GM19025 (cell line): ENCODE measurements around the gene FAM170B.

Experiments
- ATAC-seq: cut with Tn5 transposase; IDR thresholded peaks from one replicate; pipeline ENCODE4 v1.9.1; 2021; ENCODE audit warnings: mild to moderate bottlenecking, low read depth, moderate library complexity; ENCODE audit not compliant: unreplicated experiment

Gene FAM170B

DNA sequence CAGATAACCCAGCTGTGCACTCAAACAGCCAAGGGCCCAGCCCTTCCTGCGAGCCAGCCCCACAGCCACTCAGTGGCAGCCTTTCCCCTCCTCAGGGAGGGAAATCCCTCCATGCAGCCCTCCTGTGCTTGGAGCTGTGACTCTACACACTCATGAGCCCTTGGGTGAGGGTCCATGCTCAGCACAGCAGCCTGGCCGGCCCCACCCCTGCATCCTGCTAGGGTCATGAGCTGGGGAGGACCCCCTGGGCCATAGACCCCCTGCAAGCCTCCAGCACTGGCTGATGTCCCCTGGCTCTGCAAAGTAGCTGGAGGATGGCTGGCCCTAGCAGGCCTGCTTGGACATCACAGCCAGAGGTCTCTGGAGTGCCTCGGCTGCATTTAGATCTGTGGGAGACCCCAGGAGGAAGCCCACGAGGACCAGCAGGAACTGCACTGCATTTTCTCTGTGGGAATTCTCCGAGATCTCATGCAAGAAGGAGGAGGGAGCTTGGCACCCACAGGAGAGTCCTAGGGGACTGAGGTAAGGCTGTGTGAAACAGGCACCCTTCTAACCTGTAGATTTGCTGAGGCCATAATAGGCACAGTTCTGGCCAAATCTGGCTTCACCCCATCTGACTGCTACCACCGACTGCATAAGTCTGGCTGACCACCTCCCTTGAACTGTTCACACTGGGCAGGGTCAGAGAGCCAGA is 37.0 kb upstream of the FAM170B start:
- no peak for ATAC-seq

DNA sequence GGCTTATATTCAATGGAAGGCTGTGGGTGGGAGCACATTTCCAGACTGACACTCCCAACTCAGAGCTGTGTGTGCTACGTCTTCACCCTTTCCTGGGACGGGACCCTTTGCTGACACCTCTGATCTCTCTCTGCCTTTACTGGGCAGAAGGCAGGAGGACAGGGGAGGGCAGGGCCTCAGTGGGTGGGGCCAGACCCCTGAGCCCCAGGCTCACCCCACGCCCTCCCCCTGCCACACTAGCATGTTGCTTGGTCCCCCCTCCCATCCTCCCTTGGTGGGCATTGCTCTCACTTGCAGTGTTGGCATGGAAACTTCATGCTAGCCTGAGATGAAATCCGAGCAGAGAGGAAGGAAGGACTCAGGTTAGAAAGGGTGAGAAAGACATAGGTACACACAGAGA is 36.0 kb upstream of the FAM170B start:
- no peak for ATAC-seq

DNA sequence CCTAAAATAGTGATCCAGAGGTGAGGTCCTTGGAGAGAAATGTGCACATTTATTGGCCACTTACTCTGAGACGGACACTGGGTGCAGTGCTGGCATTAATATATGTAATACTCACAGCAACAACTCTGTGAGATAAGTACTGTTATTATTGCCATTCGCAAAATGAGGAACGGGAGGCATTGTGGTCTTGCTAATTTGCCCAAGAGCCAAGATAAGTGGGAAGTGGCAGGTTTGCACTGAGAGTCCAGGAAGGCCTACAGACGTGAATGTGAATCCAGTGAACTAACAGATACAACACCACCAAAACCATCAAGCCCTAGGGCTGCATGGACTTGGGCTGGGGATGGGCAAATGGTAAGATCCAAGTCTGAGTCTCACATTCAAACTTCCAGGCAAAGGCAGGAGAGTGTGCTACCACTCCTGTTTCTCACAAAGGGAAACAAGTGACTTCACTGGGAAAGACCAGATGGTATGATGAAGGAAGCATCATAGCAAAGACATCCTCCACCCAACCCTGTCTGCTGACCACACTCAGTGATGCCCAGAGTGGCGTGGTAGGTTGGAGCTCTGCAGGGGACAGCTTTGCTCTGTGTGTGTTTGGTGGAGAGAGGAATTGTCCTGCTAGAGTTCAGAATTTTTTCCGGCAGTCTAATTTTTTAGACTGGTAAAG is 35.1 kb upstream of the FAM170B start:
- ATAC-seq: no peak

DNA sequence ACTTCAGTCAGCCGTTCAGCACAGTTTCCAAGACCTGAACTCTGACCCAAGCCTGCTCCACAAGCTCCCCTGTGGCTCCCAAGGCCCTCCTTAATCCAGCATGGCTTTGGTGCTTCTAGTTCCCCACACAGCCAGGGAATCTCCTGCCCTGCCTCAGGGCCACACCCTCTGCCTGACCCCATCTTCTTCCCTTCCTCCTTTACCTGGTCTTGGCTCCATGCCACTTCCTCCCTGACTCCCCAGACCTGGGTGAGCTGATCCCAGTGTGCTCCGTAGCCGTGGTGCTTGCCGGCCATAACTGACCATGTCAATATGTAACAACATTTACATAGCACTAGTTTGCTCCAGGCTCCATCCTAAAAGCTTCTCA is 34.3 kb upstream of the FAM170B start:
- no peak for ATAC-seq

DNA sequence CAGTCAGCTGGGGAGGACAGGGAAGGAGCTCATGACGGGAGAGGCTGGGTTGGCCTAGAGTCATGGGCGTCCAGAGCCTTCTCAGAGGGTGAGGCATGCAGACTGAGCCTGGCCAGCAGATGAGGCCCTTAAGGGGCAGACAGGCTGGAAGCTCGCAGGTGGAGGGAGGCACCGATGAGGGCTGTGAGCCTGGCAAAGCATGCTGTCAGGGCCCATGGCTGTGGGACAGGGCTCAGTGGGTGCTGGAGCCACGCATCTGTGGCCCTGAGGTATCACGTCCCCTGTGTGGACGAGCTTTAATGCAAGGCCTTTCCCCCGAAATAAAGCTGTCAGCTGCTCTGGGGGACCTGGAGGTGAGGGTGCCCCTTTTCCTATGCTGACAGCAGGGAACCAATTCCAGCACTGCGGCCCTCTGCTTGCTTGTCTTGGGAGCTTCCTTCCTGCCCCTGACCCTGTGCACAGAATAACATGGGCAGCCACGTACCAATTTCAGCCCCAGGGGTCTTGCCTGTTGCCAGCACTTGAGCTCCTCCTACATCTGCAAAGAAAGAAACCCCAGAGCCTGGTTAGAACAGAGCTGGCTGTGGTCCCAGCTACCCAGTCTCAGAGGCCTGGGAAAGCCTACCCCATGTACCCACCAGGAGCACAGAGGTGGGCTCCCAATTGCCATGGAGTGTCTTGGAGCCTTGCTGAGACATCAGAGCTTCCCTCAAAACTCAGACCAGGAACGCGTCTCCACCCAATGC is 33.8 kb upstream of the FAM170B start:
- ATAC-seq: no peak

DNA sequence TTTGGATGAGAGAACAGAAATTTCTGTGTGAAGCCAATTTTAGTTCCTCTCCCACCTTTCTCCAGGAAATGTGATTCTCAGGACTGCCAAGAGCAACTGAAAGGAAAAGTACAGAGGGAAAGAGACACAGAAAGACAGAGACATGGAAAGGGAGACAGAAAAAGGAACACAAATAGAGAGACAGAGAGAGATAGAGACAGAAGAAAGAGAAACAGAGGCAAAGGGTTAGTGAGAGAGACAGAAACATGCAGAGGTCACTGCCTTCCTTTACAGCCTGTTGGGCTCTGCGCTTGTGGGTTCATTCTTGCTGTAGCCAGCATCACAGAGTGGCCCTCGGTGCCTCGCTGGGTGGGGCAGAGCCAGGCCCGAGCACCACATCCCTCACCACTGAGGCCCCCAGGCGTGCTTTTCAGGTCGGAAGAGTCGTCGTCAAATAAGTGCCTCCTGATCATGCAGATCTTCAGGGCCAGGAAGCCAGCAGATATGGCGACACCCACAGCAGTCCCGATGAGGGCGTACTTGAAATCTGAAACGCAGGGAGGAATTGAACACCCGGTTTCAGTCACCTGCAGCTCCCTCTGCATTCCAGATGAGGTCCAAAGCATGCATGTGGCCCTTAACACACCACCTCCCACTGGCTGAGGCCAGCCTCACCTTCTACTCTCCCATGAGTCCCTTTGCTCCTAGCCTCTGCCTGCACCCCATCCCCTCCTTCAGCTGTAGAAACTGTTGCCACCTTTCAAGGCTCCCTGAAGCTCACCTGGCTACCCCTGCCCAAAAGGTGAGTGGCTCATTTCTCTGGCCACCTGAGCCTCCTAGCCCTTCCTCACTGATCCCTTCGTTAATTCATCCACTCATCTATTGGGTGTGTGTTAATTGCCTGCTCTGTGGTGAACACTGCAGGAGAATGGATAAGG is 32.9 kb upstream of the FAM170B start:
- no peak for ATAC-seq

DNA sequence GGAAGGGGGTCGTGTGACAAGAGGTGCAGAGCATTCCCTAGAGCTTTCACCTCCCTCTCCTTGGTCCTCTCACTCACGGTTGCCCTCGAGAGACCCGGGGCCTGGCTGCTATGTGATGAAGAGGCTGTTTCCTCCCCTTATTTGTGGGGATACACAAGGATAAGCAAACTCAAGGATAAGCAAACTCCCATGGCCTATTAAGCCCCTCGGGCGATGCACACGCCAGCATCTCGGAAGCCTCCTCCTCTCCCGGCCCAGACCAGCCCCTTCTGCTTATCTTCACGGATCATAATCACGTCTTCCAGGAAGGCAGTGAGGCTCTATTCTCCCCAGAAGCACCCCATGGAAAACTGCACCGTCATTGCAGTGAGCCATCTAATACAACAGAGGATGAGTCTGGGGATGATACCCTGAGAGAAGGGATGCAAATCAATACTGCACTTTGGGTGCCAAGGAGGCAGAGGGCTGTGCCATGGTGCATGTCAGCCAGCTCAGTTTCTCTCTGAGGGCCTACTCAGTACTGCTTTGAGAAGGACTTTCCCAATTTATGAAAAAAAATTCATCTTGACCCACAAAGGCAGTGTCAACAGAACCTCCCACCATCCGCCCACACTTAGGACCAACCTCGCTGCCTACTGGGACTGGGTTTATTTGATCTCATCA is 32.1 kb upstream of the FAM170B start:
- no peak for ATAC-seq

DNA sequence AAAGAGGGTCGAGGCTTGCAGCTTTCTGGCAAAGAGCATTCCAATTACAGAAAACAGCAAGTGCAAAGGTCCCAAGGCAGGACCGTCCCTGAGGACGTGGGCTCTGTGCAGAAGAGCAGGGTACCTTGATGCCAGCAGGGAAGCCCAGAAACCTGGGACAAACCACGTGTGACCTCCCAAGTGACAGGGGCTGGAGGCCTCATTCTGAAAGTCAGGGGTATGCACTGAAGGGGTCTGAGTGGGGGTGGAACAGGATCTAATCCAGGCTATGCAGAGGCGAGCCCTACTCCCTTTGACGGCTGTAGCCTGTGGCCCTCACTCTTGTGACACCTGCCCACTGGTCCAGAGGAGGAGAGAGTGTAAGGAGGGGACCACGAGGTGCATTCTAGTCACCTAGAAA is 31.4 kb upstream of the FAM170B start:
- ATAC-seq: no peak

DNA sequence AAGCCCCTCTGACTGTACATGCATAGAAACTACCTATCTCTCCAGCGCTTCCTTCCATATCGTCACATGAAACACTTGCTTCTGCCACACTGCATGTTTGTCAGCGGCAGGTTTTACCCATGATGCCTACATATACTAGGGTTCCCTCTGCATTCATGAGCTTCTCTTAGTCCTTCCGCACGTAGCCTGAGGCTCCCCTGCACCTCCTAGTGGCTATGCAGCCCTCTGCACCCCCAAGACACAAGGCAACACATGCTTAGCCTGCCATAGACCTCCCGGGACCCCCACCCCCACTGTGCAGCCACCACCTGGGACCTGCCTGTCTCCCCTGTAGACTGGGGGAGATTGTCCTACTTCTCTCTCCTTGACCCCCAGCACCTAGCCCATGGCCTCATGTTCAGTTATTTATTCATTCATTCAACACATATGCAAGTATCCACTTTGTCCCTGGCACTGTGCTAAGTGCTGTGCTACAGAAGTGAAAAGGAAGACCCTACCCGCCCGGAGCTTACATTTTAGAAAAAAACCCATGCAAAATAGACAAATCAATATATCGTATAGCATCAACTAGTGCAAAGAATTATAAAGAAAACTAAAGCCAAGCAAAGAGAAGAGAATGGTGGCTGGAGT is 30.9 kb upstream of the FAM170B start:
- peak; percentile 72 for ATAC-seq

DNA sequence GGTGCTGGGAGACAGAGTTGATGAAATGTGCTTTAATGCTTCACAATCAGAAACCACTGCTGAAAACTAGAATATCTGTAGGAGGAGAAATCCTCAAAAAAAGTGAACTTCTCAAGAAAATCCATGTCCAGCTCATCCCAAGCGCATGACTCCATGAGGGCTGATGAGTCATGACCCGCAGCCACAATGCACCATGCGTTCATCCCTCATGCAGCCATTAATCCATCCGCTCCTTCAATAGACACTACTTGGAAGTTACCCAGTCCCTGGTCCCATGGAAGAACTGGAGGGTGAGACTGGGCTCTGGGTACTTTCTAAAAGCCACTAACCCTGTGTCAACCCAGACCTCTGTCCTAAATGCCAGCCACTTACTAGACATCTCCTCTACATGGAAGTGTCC is 29.9 kb upstream of the FAM170B start:
- no peak for ATAC-seq

DNA sequence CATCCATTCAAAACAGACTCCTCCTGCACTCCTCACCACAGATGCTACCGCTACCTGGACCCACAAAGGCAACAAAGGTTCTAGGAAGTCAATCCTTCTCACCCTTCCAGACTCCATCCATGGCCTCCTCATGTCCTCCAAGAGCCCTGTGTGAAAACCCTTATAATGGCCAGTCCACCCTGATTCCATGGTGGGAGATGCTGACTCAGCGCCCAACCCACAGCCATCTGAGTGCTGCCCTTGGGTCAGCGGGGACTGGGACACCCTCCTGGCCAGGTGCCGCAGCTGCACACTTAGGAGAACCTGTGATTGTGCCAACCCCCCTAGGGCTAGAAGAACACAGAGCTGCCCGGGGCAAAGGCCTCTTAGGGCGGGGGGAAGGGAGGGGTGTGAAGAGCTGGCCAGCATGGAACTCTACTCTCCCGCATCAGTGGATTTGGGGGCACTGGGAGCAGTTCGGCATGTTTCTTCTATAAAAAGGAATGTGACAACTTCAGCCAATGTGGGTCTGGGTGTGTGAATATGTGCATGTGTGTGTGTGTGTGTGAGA is 29.0 kb upstream of the FAM170B start:
- no peak for ATAC-seq

DNA sequence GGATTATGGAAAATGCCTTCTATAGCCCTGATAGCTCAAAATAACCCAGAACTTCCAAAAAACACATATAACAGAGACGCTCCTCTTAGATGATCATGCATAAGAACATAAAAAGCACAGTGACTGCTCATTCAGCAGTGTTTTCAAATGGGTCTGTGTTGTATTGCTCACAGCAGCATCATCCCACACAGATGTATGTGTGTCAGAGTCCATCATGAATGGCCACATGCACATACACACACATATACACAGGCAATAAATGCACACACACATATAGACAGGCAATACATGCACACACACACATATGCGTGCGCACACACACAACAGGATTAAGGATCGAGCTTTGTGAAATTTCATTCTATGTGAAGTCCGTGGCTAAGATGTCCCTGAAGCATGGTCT is 28.2 kb upstream of the FAM170B start:
- no peak for ATAC-seq

DNA sequence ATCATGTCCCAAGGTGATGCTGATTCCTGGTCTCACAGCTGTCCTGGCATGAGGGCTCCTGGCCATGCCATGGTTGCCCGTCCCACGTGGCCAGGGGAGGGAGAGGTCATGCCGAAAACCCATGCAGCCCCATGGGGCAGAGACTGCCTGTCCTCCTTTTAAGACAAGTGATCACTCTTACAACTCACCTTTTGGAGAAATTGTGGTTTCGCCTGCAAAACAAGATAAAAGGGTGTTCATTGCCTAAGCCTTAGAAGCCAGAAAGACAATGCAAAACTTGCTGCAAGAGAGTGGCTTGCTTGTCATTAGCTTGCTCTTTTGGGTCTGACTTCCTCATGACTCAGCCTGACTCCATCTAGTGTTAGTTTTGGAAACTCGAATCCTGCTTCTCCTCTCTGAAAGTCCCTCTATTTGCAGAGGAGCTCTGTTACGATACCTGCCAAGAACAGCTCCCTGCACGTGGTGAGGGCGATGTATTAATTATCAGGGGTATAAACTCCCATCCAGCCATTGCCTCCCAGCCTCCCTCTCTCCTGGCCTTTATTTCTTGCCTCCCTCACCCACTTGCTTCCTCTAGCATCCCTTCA is 27.7 kb upstream of the FAM170B start:
- ATAC-seq: no peak

DNA sequence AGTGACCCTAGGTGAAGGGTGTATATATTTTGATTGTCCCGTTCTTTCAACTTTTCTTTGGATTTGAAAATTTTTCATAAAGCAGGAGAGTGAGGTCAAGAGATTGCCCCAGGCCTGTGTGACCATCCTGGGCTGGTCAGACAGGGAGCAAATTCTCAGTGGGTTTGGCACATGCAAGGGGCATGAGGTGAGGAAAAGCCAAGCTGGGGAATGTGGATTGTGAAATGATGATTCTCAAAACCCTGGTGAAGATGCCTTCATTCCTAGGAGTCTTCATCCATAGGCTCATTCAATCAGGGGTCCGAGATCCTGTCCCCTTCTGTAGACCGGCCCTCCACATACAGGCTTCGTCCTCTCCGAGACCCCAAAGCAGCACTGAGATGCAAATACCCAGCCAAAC is 27.0 kb upstream of the FAM170B start:
- no peak for ATAC-seq

DNA sequence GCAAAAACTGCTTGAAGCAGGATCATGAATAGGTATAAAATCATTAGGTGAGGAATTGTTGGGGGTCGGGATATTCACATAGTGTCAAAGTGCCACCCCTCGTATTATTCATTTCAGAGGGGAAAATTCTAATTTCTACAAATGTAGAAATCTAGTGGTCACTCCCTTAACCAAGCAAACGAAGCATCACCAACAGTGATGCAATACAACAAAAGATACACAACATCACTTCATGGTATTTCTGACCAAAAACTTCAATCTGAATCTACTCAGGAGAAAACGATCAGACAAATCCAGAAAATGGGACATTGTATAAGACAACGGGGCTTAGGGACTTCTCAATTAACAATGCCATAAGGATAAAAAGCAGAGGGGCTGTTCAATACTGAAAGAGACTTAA is 26.3 kb upstream of the FAM170B start:
- ATAC-seq: no peak

DNA sequence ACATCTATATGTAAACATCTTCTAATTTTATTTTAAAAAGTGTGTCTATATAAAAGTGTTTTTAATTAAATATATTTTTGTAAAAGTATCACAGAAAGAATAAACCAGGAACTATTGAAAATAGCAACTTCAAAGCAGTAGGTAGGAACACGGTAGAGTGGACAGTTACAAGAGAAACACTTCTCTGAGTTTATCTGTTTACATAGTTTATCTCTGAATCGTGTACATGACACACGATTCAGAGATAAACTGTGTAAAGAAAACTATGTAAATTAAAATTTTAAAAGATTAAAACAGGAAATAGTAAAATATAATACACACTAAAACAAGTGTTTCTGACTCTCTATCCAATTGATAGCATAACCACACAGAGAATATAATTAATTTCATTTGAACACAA is 25.1 kb upstream of the FAM170B start:
- ATAC-seq: no peak

DNA sequence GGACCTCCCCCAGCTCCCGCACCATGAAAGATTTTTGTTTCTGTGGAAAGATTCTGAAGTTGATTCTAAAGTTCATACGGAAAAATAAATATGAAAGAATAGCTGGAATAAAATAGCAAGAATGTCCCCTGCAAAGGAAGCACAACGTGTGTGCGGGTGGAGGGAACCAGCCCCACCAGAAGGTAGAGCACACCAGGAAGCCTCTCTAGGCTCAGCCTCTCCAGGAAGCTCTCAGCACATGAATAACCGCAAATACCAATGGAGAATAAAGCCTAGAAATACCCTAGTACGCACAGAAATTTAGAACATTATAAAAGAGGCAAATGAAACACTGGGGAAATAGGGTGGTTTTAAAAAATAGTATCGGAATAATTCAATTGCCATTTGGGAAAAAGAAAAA is 24.6 kb upstream of the FAM170B start:
- no peak for ATAC-seq

DNA sequence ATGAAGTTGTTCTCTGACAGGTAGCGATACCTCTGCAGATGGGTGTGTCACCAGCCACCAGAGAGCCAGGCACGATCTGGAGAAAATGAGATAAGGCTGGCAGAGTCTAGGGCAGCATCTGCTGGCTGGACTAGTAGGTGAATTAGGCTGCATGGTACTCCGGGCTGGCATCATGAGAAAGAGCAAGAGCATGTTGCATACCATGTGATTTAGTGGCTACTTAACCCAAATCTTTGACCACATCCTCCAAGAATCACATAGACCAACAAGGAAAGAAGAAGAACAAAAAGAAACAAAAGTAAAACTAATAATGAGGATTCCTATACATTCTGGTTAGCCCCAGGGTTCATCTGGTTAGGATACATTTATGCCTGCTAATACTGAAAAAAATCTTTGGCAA is 23.4 kb upstream of the FAM170B start:
- ATAC-seq: no peak

DNA sequence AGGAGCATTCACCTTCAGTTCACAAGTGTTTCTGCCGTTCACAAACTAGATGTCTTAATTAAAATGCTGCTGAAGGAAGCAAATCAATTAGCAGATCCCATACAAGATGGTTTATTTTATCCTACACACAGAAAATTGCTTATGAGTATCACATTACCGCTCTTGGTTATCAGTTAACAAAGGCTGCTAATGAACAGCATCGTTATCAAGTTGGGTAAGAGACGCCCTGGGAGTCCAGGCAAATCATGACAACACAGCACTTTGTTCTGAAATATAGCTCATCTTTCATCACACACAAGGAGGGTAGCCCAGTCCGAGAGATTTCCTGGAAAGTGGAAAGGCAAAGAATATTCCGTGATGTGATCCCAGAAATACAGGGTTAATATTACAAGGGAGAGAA is 20.8 kb upstream of the FAM170B start:
- no peak for ATAC-seq
